SK-N-SH (cell line): Measurements from ENCODE around the gene TRAF3IP1. TPM values are rescaled to one million over a fixed set of nuclear protein-coding genes. Genes with fewer than 3 reads are reported as not detected.
"Not testable (repeated sequence)": the region's sequence is repeated elsewhere in the genome, so short reads cannot be mapped to it uniquely, and the experiment has no call there.

ENCODE experiments used
- CTCF ChIA-PET: fragments of 300-600, 350-600 bp; formaldehyde crosslinking; extraction: SDS; loops from one replicate; lab custom pipeline; 2021; lab: Yijun Ruan, JAX
- POLR2A ChIA-PET: fragments of 350-600 bp; sonication (Branson Sonifier 250); formaldehyde crosslinking; extraction: SDS; loops from one replicate; lab custom pipeline; 2020; ENCODE audit warnings: antibody characterized with exemption, inconsistent platforms; lab: Yijun Ruan, JAX
- DNase-seq: peaks from one replicate; pipeline ENCODE4 v3.0.0; 2012
- H2AFZ ChIP-seq: fragments of 200-600 bp; sonication (generic); 2 replicates; pipeline ENCODE4 v1.8.1; 2016; ENCODE audit warnings: antibody characterized with exemption, mild to moderate bottlenecking, low read depth
- H3F3A ChIP-seq: fragments of 200-600 bp; sonication (generic); replicated peaks from 2 replicates; pipeline ENCODE3; 2016; ENCODE audit warnings: antibody characterized with exemption, mild to moderate bottlenecking; ENCODE audit not compliant: insufficient read depth
- H3K27ac ChIP-seq, 2 experiments: fragments of 200-500 bp in 1 of 2; fragments of 200-600 bp in 1 of 2; sonication (Bioruptor generic) in 1 of 2; sonication (generic), shearing (Covaris generic) in 1 of 2; 2 replicates each; pipeline versions ENCODE4 v1.5.1 to v1.6.1; 2014 to 2016; ENCODE audit warnings: low read depth in 2 of 2, inconsistent platforms in 1 of 2, low read length in 1 of 2, mild to moderate bottlenecking in 1 of 2, mixed read lengths in 1 of 2
- H3K27me3 ChIP-seq: fragments of 200-600 bp; sonication (generic), shearing (Covaris generic); 2 replicates; pipeline ENCODE4 v1.6.1; 2016; ENCODE audit warnings: mixed run types; ENCODE audit not compliant: insufficient read depth
- H3K36me3 ChIP-seq, 2 experiments: fragments of 200-500 bp in 1 of 2; fragments of 200-600 bp in 1 of 2; sonication (Bioruptor generic) in 1 of 2; sonication (generic) in 1 of 2; replicated peaks in 1 of 2; 2 replicates each; pipeline versions ENCODE3 to v1.5.1; 2014 to 2016; ENCODE audit warnings: low read length in 1 of 2, mild to moderate bottlenecking in 1 of 2; ENCODE audit not compliant: insufficient read depth in 2 of 2, control insufficient read depth in 1 of 2
- H3K4me1 ChIP-seq, 2 experiments: fragments of 200-500 bp in 1 of 2; fragments of 200-600 bp in 1 of 2; sonication (Bioruptor generic) in 1 of 2; sonication (generic), shearing (Covaris generic) in 1 of 2; 2 replicates each; pipeline versions ENCODE4 v1.5.1 to v1.6.1; 2014 to 2016; ENCODE audit warnings: low read depth in 1 of 2, low read length in 1 of 2, mixed run types in 1 of 2; ENCODE audit not compliant: insufficient read depth in 2 of 2, control insufficient read depth in 1 of 2
- H3K4me2 ChIP-seq: fragments of 200-600 bp; sonication (generic), shearing (Covaris generic); 2 replicates; pipeline ENCODE4 v1.6.1; 2017; ENCODE audit warnings: mixed run types
- H3K4me3 ChIP-seq, 2 experiments: fragments of 200-500 bp in 1 of 2; fragments of 200-600 bp in 1 of 2; sonication (Bioruptor generic) in 1 of 2; sonication (generic), shearing (Covaris generic) in 1 of 2; 2 replicates each; pipeline versions ENCODE4 v1.5.1 to v1.8.1; 2014 to 2016; ENCODE audit warnings: low read depth in 2 of 2, inconsistent platforms in 1 of 2, low read length in 1 of 2, mild to moderate bottlenecking in 1 of 2, mixed read lengths in 1 of 2, moderate library complexity in 1 of 2
- H3K79me2 ChIP-seq: fragments of 200-600 bp; sonication (generic); 2 replicates; pipeline ENCODE4 v1.8.1; 2017; ENCODE audit warnings: mild to moderate bottlenecking; ENCODE audit not compliant: insufficient read depth
- H3K9ac ChIP-seq: fragments of 200-600 bp; sonication (generic); 2 replicates; pipeline ENCODE4 v1.6.1; 2017; ENCODE audit warnings: mixed run types
- H3K9me2 ChIP-seq: fragments of 200-600 bp; sonication (generic); 2 replicates; pipeline ENCODE4 v1.6.1; 2017; ENCODE audit warnings: mixed run types
- H3K9me3 ChIP-seq: fragments of 200-600 bp; sonication (generic); 2 replicates; pipeline ENCODE4 v1.6.1; 2017; ENCODE audit warnings: mixed run types, mild to moderate bottlenecking, moderate library complexity
- H4K20me1 ChIP-seq: fragments of 200-600 bp; sonication (generic); 2 replicates; pipeline ENCODE4 v1.6.1; 2017; ENCODE audit warnings: mild to moderate bottlenecking, mixed run types; ENCODE audit not compliant: insufficient read depth
- NFIC ChIP-seq: IDR thresholded peaks from 2 replicates; pipeline ENCODE4 v1.4.0; 2012; ENCODE audit warnings: borderline replicate concordance
- RAD21 ChIP-seq: IDR thresholded peaks from 2 replicates; pipeline ENCODE4 v1.6.1; 2012; ENCODE audit warnings: mild to moderate bottlenecking, low read length
- RCOR1 ChIP-seq: fragments of 150-350 bp; IDR thresholded peaks from 2 replicates; pipeline ENCODE4 v1.6.1; 2017; ENCODE audit warnings: antibody characterized with exemption, low read length
- TAF1 ChIP-seq: IDR thresholded peaks from 2 replicates; pipeline ENCODE4 v1.6.1; 2012; ENCODE audit warnings: low read depth, mild to moderate bottlenecking, low read length, moderate library complexity, borderline replicate concordance
- TCF12 ChIP-seq: IDR thresholded peaks from 2 replicates; pipeline ENCODE4 v1.4.0; 2012
- whole genome bisulfite sequencing: methylation state at CpG from one replicate; pipeline ENCODE4 v1.1.6; 2017; ENCODE audit warnings: low lambda C conversion rate; 5-methylcytosine and 5-hydroxymethylcytosine counted together
- polyA plus RNA-seq, 3 experiments: library from polyadenylated mRNA; depleted of rRNA; stranded (reverse); fragments of >200 nt; gene quantifications; 2 replicates each; pipeline ENCODE4 v1.2.3, GENCODE V29; 2012
- TF ChIP-seq, protein P1 (sequence below): fragments of 200-600 bp; sonication (generic); IDR thresholded peaks from 2 replicates; pipeline ENCODE4 v1.6.1; 2017; ENCODE audit warnings: antibody characterized with exemption, mild to moderate bottlenecking, moderate library complexity

Gene TRAF3IP1
- polyA plus RNA-seq, 1 of the 3 experiments (the other 2 are of a cell fraction), result 15.0 TPM

DNA sequence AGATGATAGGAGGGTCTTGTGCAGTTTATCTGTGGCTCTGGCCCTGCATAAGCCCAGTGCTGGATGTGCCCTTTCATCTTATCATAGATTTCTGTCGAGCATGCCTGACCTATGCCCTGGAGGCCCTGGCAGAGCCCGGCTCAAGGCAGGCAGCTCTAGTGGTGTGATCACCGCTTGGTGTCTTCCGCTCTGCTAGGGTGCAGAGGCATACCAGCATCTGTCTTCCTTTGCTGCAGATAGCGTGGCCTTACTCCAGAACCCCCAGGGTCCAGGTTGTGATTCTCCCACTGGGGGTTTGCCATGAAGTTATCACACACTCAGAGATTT is 13.7 kb upstream of the TRAF3IP1 start:
- POLR2A ChIA-PET, result no interaction called here
- H3F3A ChIP-seq, result no peaks in the 10 kb centered on the region
- H3K79me2 ChIP-seq, result no peaks in the 10 kb centered on the region

DNA sequence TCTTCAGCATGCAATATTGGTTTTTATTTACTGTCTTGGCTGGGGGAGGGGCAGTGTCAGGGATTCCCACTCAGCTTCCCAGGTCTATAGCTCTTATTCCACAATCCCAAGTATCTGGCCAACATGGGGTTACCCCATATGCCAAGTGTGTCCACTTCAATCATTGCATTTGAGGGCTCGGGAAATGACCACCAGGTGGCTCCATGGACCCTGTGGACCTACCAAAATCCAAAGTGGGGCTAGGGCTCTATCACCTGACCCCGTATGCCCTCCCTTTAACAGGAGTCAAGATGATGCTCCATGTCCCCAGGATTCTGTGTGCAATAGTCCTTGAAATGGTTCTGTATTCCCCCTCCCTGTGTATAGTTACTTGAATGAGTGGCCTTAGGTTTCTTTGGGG is 12.1 kb upstream of the TRAF3IP1 start:
- Histone ChIP-seq H3K4me2 (no peak overlapping the region), H3K27ac (no peak overlapping the region), H3K9ac (no peak overlapping the region), H3K27me3 (no peaks in the 10 kb centered on the region), H3K79me2 (no peaks in the 10 kb centered on the region), H4K20me1 (no peaks in the 10 kb centered on the region), H2AFZ (no peak overlapping the region), H3K4me3 (no peak overlapping the region), H3K36me3 (no peaks in the 10 kb centered on the region), H3K9me2 (no peaks in the 10 kb centered on the region), H3F3A (no peaks in the 10 kb centered on the region), H3K4me1 (no peaks in the 10 kb centered on the region), H3K9me3 (no peaks in the 10 kb centered on the region)
- ChIA-PET CTCF (interaction anchor here (0.5 to 1.7 kb wide), 7 partner anchors 12 to 184 kb away, joined by 3 to 5 read pairs (median 3); no protein-coding TSS in a partner anchor), POLR2A (no interaction called here)
- TF ChIP-seq NFIC, result no peak
- TF ChIP-seq, protein P1, sequence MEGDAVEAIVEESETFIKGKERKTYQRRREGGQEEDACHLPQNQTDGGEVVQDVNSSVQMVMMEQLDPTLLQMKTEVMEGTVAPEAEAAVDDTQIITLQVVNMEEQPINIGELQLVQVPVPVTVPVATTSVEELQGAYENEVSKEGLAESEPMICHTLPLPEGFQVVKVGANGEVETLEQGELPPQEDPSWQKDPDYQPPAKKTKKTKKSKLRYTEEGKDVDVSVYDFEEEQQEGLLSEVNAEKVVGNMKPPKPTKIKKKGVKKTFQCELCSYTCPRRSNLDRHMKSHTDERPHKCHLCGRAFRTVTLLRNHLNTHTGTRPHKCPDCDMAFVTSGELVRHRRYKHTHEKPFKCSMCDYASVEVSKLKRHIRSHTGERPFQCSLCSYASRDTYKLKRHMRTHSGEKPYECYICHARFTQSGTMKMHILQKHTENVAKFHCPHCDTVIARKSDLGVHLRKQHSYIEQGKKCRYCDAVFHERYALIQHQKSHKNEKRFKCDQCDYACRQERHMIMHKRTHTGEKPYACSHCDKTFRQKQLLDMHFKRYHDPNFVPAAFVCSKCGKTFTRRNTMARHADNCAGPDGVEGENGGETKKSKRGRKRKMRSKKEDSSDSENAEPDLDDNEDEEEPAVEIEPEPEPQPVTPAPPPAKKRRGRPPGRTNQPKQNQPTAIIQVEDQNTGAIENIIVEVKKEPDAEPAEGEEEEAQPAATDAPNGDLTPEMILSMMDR, result peak; percentile 27
- no peak for TF ChIP-seq TCF12
- peak; percentile 28; the same call in 1 of the 2 replicates for TF ChIP-seq RAD21
- WGBS, result 75% methylated on average over 2 of the region's 2 CpGs
- DNase-seq, result no peak

More for the DNA sequence above, 13.7 kb upstream of the TRAF3IP1 start:
- CTCF ChIA-PET, result interaction anchor here (1.2 kb wide), 1 partner anchor 42 kb away, joined by 3 read pairs; no protein-coding TSS in a partner anchor
- H3K4me2 ChIP-seq, result no peak overlapping the region
- H3K9ac ChIP-seq, result no peak overlapping the region
- H3K27me3 ChIP-seq, result no peaks in the 10 kb centered on the region
- H3K4me1 ChIP-seq, result no peaks in the 10 kb centered on the region
- TF ChIP-seq TAF1, result no peak
- no peak for TF ChIP-seq RCOR1
- no peak overlapping the region for H3K27ac ChIP-seq
- no peaks in the 10 kb centered on the region for H4K20me1 ChIP-seq
- 60% methylated on average over 2 of the region's 5 CpGs for WGBS
- H2AFZ ChIP-seq, result no peak overlapping the region
- H3K9me2 ChIP-seq, result no peaks in the 10 kb centered on the region
- DNase-seq, result no peak
- no peak overlapping the region for H3K4me3 ChIP-seq
- H3K9me3 ChIP-seq, result no peaks in the 10 kb centered on the region
- no peaks in the 10 kb centered on the region for H3K36me3 ChIP-seq

DNA sequence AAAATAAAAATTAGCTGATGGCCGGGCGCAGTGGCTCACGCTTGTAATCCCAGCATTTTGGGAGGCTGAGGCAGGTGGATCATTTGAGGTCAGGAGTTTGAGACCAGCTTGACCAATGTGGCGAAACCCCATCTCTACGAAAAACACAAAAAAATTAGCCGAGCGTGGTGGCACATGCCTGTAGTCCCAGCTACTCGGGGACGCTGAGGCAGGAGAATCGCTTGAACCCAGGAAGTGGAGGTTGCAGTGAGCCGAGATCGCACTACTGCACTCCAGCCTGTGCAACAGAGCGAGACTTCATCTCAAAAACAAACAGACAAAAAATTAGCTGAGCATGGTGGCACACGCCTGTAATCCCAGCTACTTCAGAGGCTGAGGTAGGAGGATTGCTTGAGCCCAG is 9.6 kb upstream of the TRAF3IP1 start:
- not testable (repeated sequence) for H2AFZ ChIP-seq, H3K27me3 ChIP-seq, H3K36me3 ChIP-seq, H3K9me2 ChIP-seq, H3F3A ChIP-seq, H3K27ac ChIP-seq, H3K4me1 ChIP-seq, H3K9me3 ChIP-seq, H3K79me2 ChIP-seq, H4K20me1 ChIP-seq, DNase-seq, H3K4me3 ChIP-seq, H3K9ac ChIP-seq, H3K4me2 ChIP-seq
- 74% methylated on average over 13 of the region's 14 CpGs for WGBS
- ChIA-PET POLR2A (interaction anchor here (0.7 kb wide), 1 partner anchor 725 kb away, joined by 3 read pairs; no protein-coding TSS in a partner anchor), CTCF (interaction anchor here (1.3 to 1.9 kb wide), 3 partner anchors 17 to 474 kb away, joined by 5 read pairs; no protein-coding TSS in a partner anchor)
